ENCODE data around the gene SEMA3C. TPM values are rescaled to one million over a fixed set of nuclear protein-coding genes. Genes with fewer than 3 reads are reported as not detected.
A peak's percentile ranks its signal among the peaks of the same experiment; 100 is the strongest.

SEMA3C gene
- total RNA-seq, 1 donor from 2014 or later = 90.6 TPM

- H3K36me3 ChIP-seq = peaks cover 0 to 3% of the 10 kb centered on the region in 2 donors
- H3K27ac ChIP-seq = peak overlapping the region; percentile 49
- DNase-seq (ENCODE audit: extremely low spot score in 2 of 2) = no peak
- no peak overlapping the region for H3K4me3 ChIP-seq
- peaks cover 35% of the 10 kb centered on the region for H3K4me1 ChIP-seq
- TF ChIP-seq CTCF (IDR thresholded peaks at IDR 0.05) (no peak), POLR2AphosphoS5 (IDR thresholded peaks at IDR 0.05; ENCODE audit: insufficient read depth in 1 of 2, low read depth in 1 of 2) (peak; percentile 61 to 91)
- no peaks in the 10 kb centered on the region for H3K9me3 ChIP-seq
- intact Hi-C loops (cut with DNase I) = no loop called here
- H3K27me3 ChIP-seq = no peaks in the 10 kb centered on the region
Observed at GRCh38 chr7:80883154-80884025, 35.5 kb downstream of the SEMA3C start.

- intact Hi-C loops (cut with DNase I) = no loop called here
- DNase-seq (ENCODE audit: extremely low spot score in 2 of 2) = no peak
- Histone ChIP-seq H3K4me3 (no peak overlapping the region), H3K27me3 (no peaks in the 10 kb centered on the region), H3K9me3 (no peaks in the 10 kb centered on the region), H3K36me3 (no peaks in the 10 kb centered on the region), H3K4me1 (peaks cover 37% of the 10 kb centered on the region), H3K27ac (no peak overlapping the region)
- TF ChIP-seq POLR2A (IDR thresholded peaks at IDR 0.05) (no peak), POLR2AphosphoS5 (IDR thresholded peaks at IDR 0.05; ENCODE audit: insufficient read depth in 1 of 2, low read depth in 1 of 2) (no peak), CTCF (IDR thresholded peaks at IDR 0.05) (no peak)
Observed at GRCh38 chr7:80882213-80882801, 36.5 kb downstream of the SEMA3C start.

GRCh38 chr7:80881351-80881900, 37.4 kb downstream of the SEMA3C start:
- no peak overlapping the region for H3K27ac ChIP-seq
- DNase-seq (ENCODE audit: extremely low spot score in 2 of 2) = no peak
- H3K27me3 ChIP-seq = no peaks in the 10 kb centered on the region
- no peak overlapping the region for H3K4me3 ChIP-seq
- no peaks in the 10 kb centered on the region for H3K9me3 ChIP-seq
- TF ChIP-seq POLR2A (IDR thresholded peaks at IDR 0.05) (no peak), POLR2AphosphoS5 (IDR thresholded peaks at IDR 0.05; ENCODE audit: insufficient read depth in 1 of 2, low read depth in 1 of 2) (no peak), CTCF (IDR thresholded peaks at IDR 0.05) (no peak)
- intact Hi-C loops (cut with DNase I) = no loop called here
- H3K36me3 ChIP-seq = no peaks in the 10 kb centered on the region
- H3K4me1 ChIP-seq = peaks cover 45% of the 10 kb centered on the region

- H3K4me1 ChIP-seq = peaks cover 41% of the 10 kb centered on the region
- TF ChIP-seq POLR2A (IDR thresholded peaks at IDR 0.05) = no peak
- no peak for TF ChIP-seq POLR2AphosphoS5 (IDR thresholded peaks at IDR 0.05; ENCODE audit: insufficient read depth in 1 of 2, low read depth in 1 of 2)
- TF ChIP-seq CTCF (IDR thresholded peaks at IDR 0.05) = no peak
- no peak overlapping the region for H3K27ac ChIP-seq
- no peaks in the 10 kb centered on the region for H3K36me3 ChIP-seq
- no peaks in the 10 kb centered on the region for H3K9me3 ChIP-seq
- no peaks in the 10 kb centered on the region for H3K27me3 ChIP-seq
- no peak overlapping the region for H3K4me3 ChIP-seq
- intact Hi-C loops (cut with DNase I) = no loop called here
- DNase-seq (ENCODE audit: extremely low spot score in 2 of 2) = no peak
Observed at GRCh38 chr7:80879849-80880248, 39.0 kb downstream of the SEMA3C start.
